Measurements from ENCODE around the gene IL16.
"Not testable (repeated sequence)": the region's sequence is repeated elsewhere in the genome, so short reads cannot be mapped to it uniquely, and the experiment has no call there.

IL16 gene

DNA sequence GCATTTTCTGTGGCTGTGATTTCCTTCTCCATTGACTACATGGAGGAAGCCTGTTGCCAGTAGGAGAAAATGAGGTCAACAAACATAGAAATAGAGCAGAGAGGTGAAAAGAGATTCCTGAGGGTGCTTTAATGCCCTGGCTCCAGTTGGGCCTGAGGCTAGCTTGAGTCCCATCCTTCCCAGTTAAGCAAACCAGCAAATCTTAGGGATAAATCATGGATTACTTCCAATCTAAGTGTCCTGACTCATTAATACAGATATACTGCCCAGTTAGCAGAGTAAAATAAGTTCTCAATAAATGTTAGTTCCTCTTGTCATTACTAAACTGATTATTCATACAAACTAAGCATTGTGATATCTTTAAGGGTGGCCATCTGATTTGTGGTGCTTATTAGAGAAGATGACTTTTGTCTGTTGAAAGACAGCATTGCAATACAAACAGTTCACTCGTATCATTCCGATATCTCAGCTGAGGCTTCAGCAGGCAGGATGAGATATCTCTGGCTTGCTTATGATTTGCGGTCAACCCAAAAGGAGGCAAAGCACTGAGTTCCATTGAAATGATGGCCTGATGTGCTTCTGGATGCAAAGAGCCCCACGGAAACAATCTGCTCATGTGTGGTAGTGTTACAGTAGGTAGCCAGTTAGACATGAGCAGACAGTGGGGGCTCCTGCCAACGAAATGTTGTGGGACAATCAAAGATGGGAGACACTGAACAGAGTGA is 133.8 kb downstream of the IL16 start:
- Histone ChIP-seq H3K27ac (ENCODE audit: low read depth, low read length) (no peak overlapping the region), H3K4me3 (ENCODE audit: low read depth in 1 of 2, low read length in 2 of 2) (no peak overlapping the region), H3K27me3 (ENCODE audit: control insufficient read depth in 1 of 2, insufficient read depth in 2 of 2, low read length in 2 of 2) (no peaks in the 10 kb centered on the region), H3K36me3 (ENCODE audit: control insufficient read depth in 1 of 2, insufficient read depth in 2 of 2, low read length in 2 of 2) (no peaks in the 10 kb centered on the region), H3K9ac (ENCODE audit: low read depth in 1 of 2, low read length in 2 of 2) (no peak overlapping the region), H3K9me3 (ENCODE audit: control insufficient read depth in 1 of 2, low read length in 2 of 2) (no peaks in the 10 kb centered on the region), H3K4me1 (ENCODE audit: control insufficient read depth in 1 of 2, insufficient read depth in 2 of 2, low read length in 2 of 2) (peaks cover 8 to 9% of the 10 kb centered on the region in 2 donors)

GRCh38 chr15:81331141-81331540 is 134.5 kb downstream of the IL16 start:
- not testable (repeated sequence) for H3K27ac ChIP-seq (ENCODE audit: low read depth, low read length); H3K4me3 ChIP-seq (ENCODE audit: low read depth in 1 of 2, low read length in 2 of 2); H3K9me3 ChIP-seq (ENCODE audit: control insufficient read depth in 1 of 2, low read length in 2 of 2); H3K9ac ChIP-seq (ENCODE audit: low read depth in 1 of 2, low read length in 2 of 2); H3K4me1 ChIP-seq (ENCODE audit: control insufficient read depth in 1 of 2, insufficient read depth in 2 of 2, low read length in 2 of 2); H3K27me3 ChIP-seq (ENCODE audit: control insufficient read depth in 1 of 2, insufficient read depth in 2 of 2, low read length in 2 of 2); H3K36me3 ChIP-seq (ENCODE audit: control insufficient read depth in 1 of 2, insufficient read depth in 2 of 2, low read length in 2 of 2)

DNA sequence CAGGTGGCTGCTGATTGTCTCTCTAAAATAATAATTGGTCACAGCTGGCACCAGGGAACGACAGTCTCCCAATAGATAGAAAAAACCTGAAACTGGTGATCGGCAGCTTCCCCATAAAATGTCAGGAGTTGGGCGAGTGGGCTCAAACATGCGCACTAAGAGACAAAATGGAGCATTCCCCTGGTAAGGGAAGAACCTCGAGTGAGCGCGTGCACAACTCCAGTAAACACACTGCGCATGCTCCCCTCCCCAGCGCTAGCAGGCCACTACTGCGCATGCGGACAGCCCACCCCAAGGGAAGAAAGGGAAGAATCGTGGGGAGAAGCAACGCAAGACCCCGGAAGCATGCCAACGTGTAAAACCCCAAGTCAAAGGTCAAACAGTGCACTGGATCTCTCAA is 134.9 kb downstream of the IL16 start:
- Histone ChIP-seq H3K9me3 (ENCODE audit: control insufficient read depth in 1 of 2, low read length in 2 of 2) (no peaks in the 10 kb centered on the region), H3K27me3 (ENCODE audit: control insufficient read depth in 1 of 2, insufficient read depth in 2 of 2, low read length in 2 of 2) (no peaks in the 10 kb centered on the region), H3K27ac (ENCODE audit: low read depth, low read length) (no peak overlapping the region), H3K36me3 (ENCODE audit: control insufficient read depth in 1 of 2, insufficient read depth in 2 of 2, low read length in 2 of 2) (no peaks in the 10 kb centered on the region), H3K4me1 (ENCODE audit: control insufficient read depth in 1 of 2, insufficient read depth in 2 of 2, low read length in 2 of 2) (peaks cover 7 to 9% of the 10 kb centered on the region in 2 donors), H3K9ac (ENCODE audit: low read depth in 1 of 2, low read length in 2 of 2) (no peak overlapping the region), H3K4me3 (ENCODE audit: low read depth in 1 of 2, low read length in 2 of 2) (no peak overlapping the region)

DNA sequence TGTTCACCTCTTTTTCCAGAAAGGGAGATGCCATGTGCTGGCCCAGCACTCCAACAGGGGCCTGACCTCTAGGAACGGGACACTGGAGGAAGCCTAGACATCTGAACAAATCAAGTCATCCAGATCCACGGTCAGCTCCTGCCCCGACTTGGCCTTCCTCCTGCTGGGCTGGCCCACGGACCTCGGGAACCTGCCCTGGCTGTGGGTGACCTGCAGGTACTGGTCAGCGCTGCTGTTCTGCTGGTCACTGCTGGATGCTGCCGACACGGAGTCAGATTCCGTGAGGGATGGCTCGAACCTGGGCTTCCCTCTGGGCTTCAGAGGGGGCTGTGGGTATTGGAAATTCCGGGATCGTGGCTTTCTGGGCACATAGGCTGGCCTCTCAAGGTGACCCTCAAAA is 135.6 kb downstream of the IL16 start:
- peaks cover 0 to 9% of the 10 kb centered on the region in 2 donors for H3K4me1 ChIP-seq (ENCODE audit: control insufficient read depth in 1 of 2, insufficient read depth in 2 of 2, low read length in 2 of 2)
- no peaks in the 10 kb centered on the region for H3K9me3 ChIP-seq (ENCODE audit: control insufficient read depth in 1 of 2, low read length in 2 of 2)
- H3K27ac ChIP-seq (ENCODE audit: low read depth, low read length), result no peak overlapping the region
- H3K9ac ChIP-seq (ENCODE audit: low read depth in 1 of 2, low read length in 2 of 2), result no peak overlapping the region
- H3K36me3 ChIP-seq (ENCODE audit: control insufficient read depth in 1 of 2, insufficient read depth in 2 of 2, low read length in 2 of 2), result no peaks in the 10 kb centered on the region
- no peaks in the 10 kb centered on the region for H3K27me3 ChIP-seq (ENCODE audit: control insufficient read depth in 1 of 2, insufficient read depth in 2 of 2, low read length in 2 of 2)
- no peak overlapping the region for H3K4me3 ChIP-seq (ENCODE audit: low read depth in 1 of 2, low read length in 2 of 2)

- Histone ChIP-seq H3K4me1 (ENCODE audit: control insufficient read depth in 1 of 2, insufficient read depth in 2 of 2, low read length in 2 of 2) (peaks cover 0 to 9% of the 10 kb centered on the region in 2 donors), H3K9ac (ENCODE audit: low read depth in 1 of 2, low read length in 2 of 2) (no peak overlapping the region), H3K27me3 (ENCODE audit: control insufficient read depth in 1 of 2, insufficient read depth in 2 of 2, low read length in 2 of 2) (no peaks in the 10 kb centered on the region), H3K27ac (ENCODE audit: low read depth, low read length) (no peak overlapping the region), H3K36me3 (ENCODE audit: control insufficient read depth in 1 of 2, insufficient read depth in 2 of 2, low read length in 2 of 2) (no peaks in the 10 kb centered on the region), H3K9me3 (ENCODE audit: control insufficient read depth in 1 of 2, low read length in 2 of 2) (no peaks in the 10 kb centered on the region), H3K4me3 (ENCODE audit: low read depth in 1 of 2, low read length in 2 of 2) (no peak overlapping the region)
These were observed 136.7 kb downstream of the IL16 start for GRCh38 chr15:81333363-81333762.

DNA sequence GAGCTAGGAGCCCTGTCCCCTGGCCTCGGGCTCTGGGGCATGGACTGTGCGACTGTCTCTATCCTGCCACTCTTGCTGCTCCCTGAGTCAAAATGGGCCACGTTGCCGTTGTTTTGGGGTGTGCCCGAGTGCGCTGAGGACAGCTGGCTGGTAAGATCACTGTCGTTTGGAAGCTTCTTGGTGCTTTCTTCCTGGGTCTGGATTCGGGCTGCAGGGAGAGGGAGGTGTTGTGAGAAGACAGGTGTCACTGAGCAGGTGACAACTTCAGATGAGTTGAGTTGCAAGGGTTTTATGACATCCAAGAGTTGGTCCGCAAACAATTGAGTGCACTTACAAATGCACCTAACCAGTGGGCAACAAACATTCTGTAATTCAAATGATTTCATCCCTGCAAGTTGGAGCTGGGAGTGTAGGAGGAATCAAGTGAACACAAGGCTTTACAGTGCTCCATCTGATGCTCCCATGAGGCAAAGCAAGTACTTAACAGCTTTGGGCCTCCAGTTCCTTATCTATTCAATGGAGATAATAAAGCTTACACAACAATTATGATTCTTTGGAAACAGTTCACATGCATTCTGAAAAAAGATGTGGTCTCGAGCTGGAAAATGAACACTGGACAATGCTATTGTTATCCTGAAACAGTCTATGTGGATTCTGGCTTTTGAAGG is 138.2 kb downstream of the IL16 start:
- Histone ChIP-seq H3K36me3 (ENCODE audit: control insufficient read depth in 1 of 2, insufficient read depth in 2 of 2, low read length in 2 of 2) (no peaks in the 10 kb centered on the region), H3K4me1 (ENCODE audit: control insufficient read depth in 1 of 2, insufficient read depth in 2 of 2, low read length in 2 of 2) (peaks cover 0 to 9% of the 10 kb centered on the region in 2 donors), H3K9me3 (ENCODE audit: control insufficient read depth in 1 of 2, low read length in 2 of 2) (no peaks in the 10 kb centered on the region), H3K27me3 (ENCODE audit: control insufficient read depth in 1 of 2, insufficient read depth in 2 of 2, low read length in 2 of 2) (no peaks in the 10 kb centered on the region), H3K4me3 (ENCODE audit: low read depth in 1 of 2, low read length in 2 of 2) (no peak overlapping the region), H3K27ac (ENCODE audit: low read depth, low read length) (no peak overlapping the region), H3K9ac (ENCODE audit: low read depth in 1 of 2, low read length in 2 of 2) (no peak overlapping the region)

DNA sequence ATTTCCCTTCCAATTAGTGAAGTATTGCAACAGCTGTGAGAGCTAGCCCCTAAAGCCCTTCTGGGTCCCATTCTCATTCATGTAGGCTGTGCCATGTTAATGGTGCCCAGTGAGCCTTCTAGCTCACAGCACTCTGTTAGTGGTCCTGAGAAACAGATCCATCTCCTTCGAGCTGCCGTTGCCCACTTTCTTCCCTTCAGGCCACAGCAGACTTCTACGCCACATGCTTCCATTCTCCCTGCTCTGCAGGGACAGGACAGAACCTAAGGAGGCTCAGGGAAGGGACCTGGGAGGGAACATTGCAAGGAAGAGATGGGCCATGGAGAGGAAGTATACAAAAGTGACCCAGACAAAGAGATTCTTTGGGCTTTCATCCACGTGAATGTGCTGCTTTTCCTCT is 139.0 kb downstream of the IL16 start:
- Histone ChIP-seq H3K9me3 (ENCODE audit: control insufficient read depth in 1 of 2, low read length in 2 of 2) (no peaks in the 10 kb centered on the region), H3K27ac (ENCODE audit: low read depth, low read length) (no peak overlapping the region), H3K27me3 (ENCODE audit: control insufficient read depth in 1 of 2, insufficient read depth in 2 of 2, low read length in 2 of 2) (no peaks in the 10 kb centered on the region), H3K9ac (ENCODE audit: low read depth in 1 of 2, low read length in 2 of 2) (no peak overlapping the region), H3K36me3 (ENCODE audit: control insufficient read depth in 1 of 2, insufficient read depth in 2 of 2, low read length in 2 of 2) (no peaks in the 10 kb centered on the region), H3K4me1 (ENCODE audit: control insufficient read depth in 1 of 2, insufficient read depth in 2 of 2, low read length in 2 of 2) (peaks cover 0 to 9% of the 10 kb centered on the region in 2 donors), H3K4me3 (ENCODE audit: low read depth in 1 of 2, low read length in 2 of 2) (no peak overlapping the region)

DNA sequence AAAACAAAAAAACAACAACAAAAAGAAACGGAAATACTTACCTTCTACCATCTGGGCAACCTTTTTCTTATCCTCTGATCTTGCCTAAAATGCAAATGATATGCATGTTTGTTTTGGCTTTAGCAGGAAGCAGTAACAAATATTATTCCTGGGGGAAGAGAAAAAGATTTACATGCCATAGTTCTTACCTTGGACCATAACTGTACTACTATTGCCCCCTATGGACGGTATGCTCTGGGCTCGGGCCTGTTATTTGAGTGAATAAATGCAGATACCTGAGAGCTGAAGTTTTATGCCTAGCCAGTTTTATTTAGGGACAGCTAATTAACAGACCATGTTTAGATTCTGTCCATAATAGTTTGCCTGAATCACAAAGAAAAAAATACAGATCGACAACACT is 139.9 kb downstream of the IL16 start:
- Histone ChIP-seq H3K4me3 (ENCODE audit: low read depth in 1 of 2, low read length in 2 of 2) (no peak overlapping the region), H3K9ac (ENCODE audit: low read depth in 1 of 2, low read length in 2 of 2) (no peak overlapping the region), H3K4me1 (ENCODE audit: control insufficient read depth in 1 of 2, insufficient read depth in 2 of 2, low read length in 2 of 2) (peaks cover 0 to 9% of the 10 kb centered on the region in 2 donors), H3K9me3 (ENCODE audit: control insufficient read depth in 1 of 2, low read length in 2 of 2) (no peaks in the 10 kb centered on the region), H3K36me3 (ENCODE audit: control insufficient read depth in 1 of 2, insufficient read depth in 2 of 2, low read length in 2 of 2) (no peaks in the 10 kb centered on the region), H3K27me3 (ENCODE audit: control insufficient read depth in 1 of 2, insufficient read depth in 2 of 2, low read length in 2 of 2) (no peaks in the 10 kb centered on the region), H3K27ac (ENCODE audit: low read depth, low read length) (no peak overlapping the region)

DNA sequence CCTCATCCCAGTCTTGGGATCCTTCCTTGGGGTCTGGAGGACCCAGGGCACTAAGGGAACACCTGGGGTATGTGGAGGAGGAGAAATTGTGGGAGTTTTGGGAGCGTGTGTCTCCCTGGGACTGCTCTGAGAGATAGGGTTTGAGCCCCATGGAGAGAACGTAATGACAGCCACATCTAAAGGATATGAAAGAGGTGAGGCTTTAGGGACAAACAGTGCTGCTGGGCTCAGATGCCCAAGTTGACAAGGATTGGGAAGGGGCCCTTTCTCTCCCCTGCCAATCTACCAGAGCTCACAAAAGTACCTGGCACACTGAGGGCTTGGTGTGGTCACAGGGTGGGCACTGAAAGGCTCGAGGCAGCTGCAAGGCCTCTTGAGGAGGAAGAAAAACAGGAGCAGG is 140.6 kb downstream of the IL16 start:
- Histone ChIP-seq H3K27ac (ENCODE audit: low read depth, low read length) (no peak overlapping the region), H3K27me3 (ENCODE audit: control insufficient read depth in 1 of 2, insufficient read depth in 2 of 2, low read length in 2 of 2) (no peaks in the 10 kb centered on the region), H3K9ac (ENCODE audit: low read depth in 1 of 2, low read length in 2 of 2) (no peak overlapping the region), H3K36me3 (ENCODE audit: control insufficient read depth in 1 of 2, insufficient read depth in 2 of 2, low read length in 2 of 2) (no peaks in the 10 kb centered on the region), H3K4me1 (ENCODE audit: control insufficient read depth in 1 of 2, insufficient read depth in 2 of 2, low read length in 2 of 2) (peaks cover 0 to 9% of the 10 kb centered on the region in 2 donors), H3K4me3 (ENCODE audit: low read depth in 1 of 2, low read length in 2 of 2) (no peak overlapping the region), H3K9me3 (ENCODE audit: control insufficient read depth in 1 of 2, low read length in 2 of 2) (no peaks in the 10 kb centered on the region)

DNA sequence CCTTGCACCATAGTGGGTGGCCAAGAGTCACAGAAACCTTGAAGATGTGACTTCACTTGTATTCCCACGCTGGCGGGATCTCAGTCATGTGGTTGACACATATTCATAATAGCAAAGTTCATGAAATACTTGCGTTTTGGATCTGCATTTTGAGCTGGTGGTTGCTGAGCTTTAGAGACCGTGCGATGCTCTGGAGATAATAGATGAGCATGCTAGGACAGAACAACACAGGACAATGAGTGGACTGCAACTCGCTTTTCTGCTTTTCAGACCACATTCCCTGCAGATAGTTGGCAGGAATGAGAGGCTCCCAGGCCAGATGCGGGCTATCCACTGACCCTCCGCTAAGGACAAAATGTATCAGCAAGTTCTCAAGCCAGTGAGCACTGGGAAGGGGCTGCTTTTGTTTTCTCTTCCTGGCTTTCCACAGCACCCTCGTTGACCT is 141.1 kb downstream of the IL16 start:
- Histone ChIP-seq H3K4me3 (ENCODE audit: low read depth in 1 of 2, low read length in 2 of 2) (no peak overlapping the region), H3K27me3 (ENCODE audit: control insufficient read depth in 1 of 2, insufficient read depth in 2 of 2, low read length in 2 of 2) (no peaks in the 10 kb centered on the region), H3K9me3 (ENCODE audit: control insufficient read depth in 1 of 2, low read length in 2 of 2) (no peaks in the 10 kb centered on the region), H3K9ac (ENCODE audit: low read depth in 1 of 2, low read length in 2 of 2) (no peak overlapping the region), H3K4me1 (ENCODE audit: control insufficient read depth in 1 of 2, insufficient read depth in 2 of 2, low read length in 2 of 2) (peaks cover 0 to 9% of the 10 kb centered on the region in 2 donors), H3K27ac (ENCODE audit: low read depth, low read length) (no peak overlapping the region), H3K36me3 (ENCODE audit: control insufficient read depth in 1 of 2, insufficient read depth in 2 of 2, low read length in 2 of 2) (no peaks in the 10 kb centered on the region)

Data from duodenal mucosa (tissue), 2 donors.